OCI-LY3 (cell line): ENCODE measurements around the gene FLII.

Experiments used
- H2AFZ ChIP-seq: fragments of 200-600, 300-600 bp; shearing (Covaris generic); 2 replicates; pipeline ENCODE4 v1.6.0; 2014; ENCODE audit warnings: antibody characterized with exemption, low read depth, low read length
- H3K27ac ChIP-seq: fragments of 200-600, 300-600 bp; sonication (generic); 2 replicates; pipeline ENCODE4 v1.5.1; 2014; ENCODE audit warnings: mild to moderate bottlenecking, low read length, moderate library complexity, mixed read lengths
- H3K27me3 ChIP-seq: fragments of 200-600, 300-600 bp; sonication (generic); 2 replicates; pipeline ENCODE4 v1.6.1; 2014; ENCODE audit warnings: low read depth, low read length, mixed read lengths
- H3K36me3 ChIP-seq: fragments of 200-600, 300-600 bp; sonication (generic); replicated peaks from 2 replicates; pipeline ENCODE3; 2014; ENCODE audit warnings: low read depth, low read length, mixed read lengths
- H3K4me1 ChIP-seq: fragments of 300-600, 200-600 bp; sonication (generic); 2 replicates; pipeline ENCODE4 v1.6.1; 2014; ENCODE audit warnings: low read length, mixed read lengths
- H3K4me2 ChIP-seq: fragments of 200-600, 300-600 bp; sonication (generic); 2 replicates; pipeline ENCODE4 v1.6.1; 2014; ENCODE audit warnings: low read length, mixed read lengths
- H3K4me3 ChIP-seq: fragments of 300-600, 200-600 bp; sonication (generic); 2 replicates; pipeline ENCODE4 v1.5.1; 2014; ENCODE audit warnings: antibody characterized with exemption, mild to moderate bottlenecking, low read length, moderate library complexity
- H3K79me2 ChIP-seq: fragments of 300-600, 200-600 bp; shearing (Covaris generic); 2 replicates; pipeline ENCODE4 v1.6.1; 2014; ENCODE audit warnings: mild to moderate bottlenecking, low read length, mixed read lengths
- H3K9ac ChIP-seq: fragments of 300-600, 200-600 bp; shearing (Covaris generic); 2 replicates; pipeline ENCODE4 v1.6.0; 2014; ENCODE audit warnings: mild to moderate bottlenecking, low read length, moderate library complexity
- H3K9me3 ChIP-seq: fragments of 200-600, 300-600 bp; shearing (Covaris generic); 2 replicates; pipeline ENCODE4 v1.6.1; 2014; ENCODE audit warnings: low read length, mixed read lengths; ENCODE audit not compliant: insufficient read depth
- H4K20me1 ChIP-seq: fragments of 200-600, 300-600 bp; sonication (generic); 2 replicates; pipeline ENCODE4 v1.6.1; 2016; ENCODE audit warnings: low read length, mixed read lengths; ENCODE audit not compliant: insufficient read depth
- EZH2phosphoT487 ChIP-seq: fragments of 200-600 bp; shearing (Covaris generic); IDR thresholded peaks from 2 replicates; pipeline ENCODE4 v1.6.1; 2018; ENCODE audit warnings: antibody characterized with exemption, mixed run types, low read depth
- TF ChIP-seq, protein P1 (sequence below): fragments of 200-600, 300-600 bp; sonication (generic); IDR thresholded peaks from 2 replicates; pipeline ENCODE4 v1.5.1; 2014; ENCODE audit warnings: antibody characterized with exemption, low read length, low read depth

The FLII gene

DNA sequence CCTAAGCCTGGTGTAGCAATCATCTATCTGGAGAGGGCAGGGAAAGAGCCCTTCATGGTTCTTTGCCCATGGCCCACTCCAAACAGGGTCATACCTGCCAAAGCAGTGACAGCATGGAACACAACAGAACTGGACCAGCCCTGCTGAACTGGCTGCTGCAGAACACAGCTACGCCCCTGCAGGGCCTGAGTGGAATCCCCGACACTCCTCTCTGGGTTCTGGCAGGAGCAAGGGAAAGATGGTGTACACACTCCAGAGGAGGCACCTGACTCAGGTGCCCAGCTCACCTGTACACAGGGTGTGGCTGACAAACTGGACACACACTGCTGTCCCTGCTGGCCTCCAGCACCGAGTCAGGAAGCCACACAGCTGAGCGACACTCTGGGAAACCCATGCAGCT lies 21.7 kb upstream of the FLII start:
- Histone ChIP-seq H3K79me2 (no peaks in the 10 kb centered on the region), H3K4me1 (no peaks in the 10 kb centered on the region), H3K9ac (no peak overlapping the region), H3K27me3 (no peaks in the 10 kb centered on the region), H3K36me3 (no peaks in the 10 kb centered on the region), H4K20me1 (no peaks in the 10 kb centered on the region), H3K9me3 (no peaks in the 10 kb centered on the region), H3K27ac (no peak overlapping the region), H3K4me3 (no peak overlapping the region), H2AFZ (no peak overlapping the region), H3K4me2 (no peak overlapping the region)
- no peak for TF ChIP-seq EZH2phosphoT487
- TF ChIP-seq, protein P1, sequence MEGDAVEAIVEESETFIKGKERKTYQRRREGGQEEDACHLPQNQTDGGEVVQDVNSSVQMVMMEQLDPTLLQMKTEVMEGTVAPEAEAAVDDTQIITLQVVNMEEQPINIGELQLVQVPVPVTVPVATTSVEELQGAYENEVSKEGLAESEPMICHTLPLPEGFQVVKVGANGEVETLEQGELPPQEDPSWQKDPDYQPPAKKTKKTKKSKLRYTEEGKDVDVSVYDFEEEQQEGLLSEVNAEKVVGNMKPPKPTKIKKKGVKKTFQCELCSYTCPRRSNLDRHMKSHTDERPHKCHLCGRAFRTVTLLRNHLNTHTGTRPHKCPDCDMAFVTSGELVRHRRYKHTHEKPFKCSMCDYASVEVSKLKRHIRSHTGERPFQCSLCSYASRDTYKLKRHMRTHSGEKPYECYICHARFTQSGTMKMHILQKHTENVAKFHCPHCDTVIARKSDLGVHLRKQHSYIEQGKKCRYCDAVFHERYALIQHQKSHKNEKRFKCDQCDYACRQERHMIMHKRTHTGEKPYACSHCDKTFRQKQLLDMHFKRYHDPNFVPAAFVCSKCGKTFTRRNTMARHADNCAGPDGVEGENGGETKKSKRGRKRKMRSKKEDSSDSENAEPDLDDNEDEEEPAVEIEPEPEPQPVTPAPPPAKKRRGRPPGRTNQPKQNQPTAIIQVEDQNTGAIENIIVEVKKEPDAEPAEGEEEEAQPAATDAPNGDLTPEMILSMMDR: no peak

DNA sequence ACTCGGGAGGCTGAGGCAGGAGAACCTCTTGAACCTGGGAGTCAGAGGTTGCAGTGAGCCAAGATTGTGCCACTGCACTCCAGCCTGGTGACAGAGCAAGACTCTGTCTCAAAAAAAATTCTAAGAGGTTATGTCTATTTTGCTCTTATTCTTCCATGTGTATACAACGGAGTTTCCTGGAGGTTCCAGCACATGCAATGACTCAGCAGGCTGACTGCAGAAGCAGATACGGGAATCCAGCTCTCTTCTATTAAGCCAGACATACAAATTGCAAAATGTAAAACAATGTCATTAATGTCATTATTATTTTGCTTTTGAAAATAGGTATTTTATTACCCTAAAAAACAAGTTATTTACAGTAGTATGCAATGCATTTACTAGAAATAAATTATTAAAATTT lies 20.3 kb upstream of the FLII start:
- H3K9me3 ChIP-seq: no peaks in the 10 kb centered on the region
- no peak overlapping the region for H2AFZ ChIP-seq
- H3K4me1 ChIP-seq: no peaks in the 10 kb centered on the region
- H3K27me3 ChIP-seq: no peaks in the 10 kb centered on the region
- no peak overlapping the region for H3K9ac ChIP-seq
- H3K79me2 ChIP-seq: no peaks in the 10 kb centered on the region
- H3K4me2 ChIP-seq: no peak overlapping the region
- TF ChIP-seq EZH2phosphoT487: no peak
- TF ChIP-seq, protein P1: no peak
- H3K27ac ChIP-seq: no peak overlapping the region
- no peaks in the 10 kb centered on the region for H4K20me1 ChIP-seq
- H3K4me3 ChIP-seq: no peak overlapping the region
- no peaks in the 10 kb centered on the region for H3K36me3 ChIP-seq

DNA sequence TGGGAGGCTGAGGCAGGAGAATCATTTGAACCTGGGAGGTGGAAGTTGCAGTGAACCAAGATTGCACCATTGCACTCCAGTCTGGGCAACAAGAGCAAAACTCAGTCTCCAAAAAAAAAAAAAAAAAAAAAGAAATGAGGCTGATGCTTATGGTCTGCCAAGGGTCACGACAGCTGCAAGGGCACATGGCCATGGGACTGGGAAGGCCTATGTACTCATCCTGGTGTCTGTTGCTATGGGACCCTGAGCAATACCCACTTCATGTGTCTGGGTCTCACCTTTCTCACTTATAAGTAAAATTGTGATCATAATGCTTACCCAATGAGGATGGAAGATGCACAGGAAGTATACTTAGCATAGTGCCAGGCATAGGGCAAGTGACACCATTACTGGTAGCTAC lies 18.5 kb upstream of the FLII start:
- no peaks in the 10 kb centered on the region for H3K36me3 ChIP-seq
- no peak overlapping the region for H3K4me2 ChIP-seq
- no peaks in the 10 kb centered on the region for H4K20me1 ChIP-seq
- H3K27me3 ChIP-seq: no peaks in the 10 kb centered on the region
- no peak overlapping the region for H3K9ac ChIP-seq
- H3K9me3 ChIP-seq: no peaks in the 10 kb centered on the region
- no peaks in the 10 kb centered on the region for H3K4me1 ChIP-seq
- H3K27ac ChIP-seq: no peak overlapping the region
- H3K79me2 ChIP-seq: no peaks in the 10 kb centered on the region
- no peak overlapping the region for H2AFZ ChIP-seq
- TF ChIP-seq, protein P1: no peak
- H3K4me3 ChIP-seq: no peak overlapping the region

DNA sequence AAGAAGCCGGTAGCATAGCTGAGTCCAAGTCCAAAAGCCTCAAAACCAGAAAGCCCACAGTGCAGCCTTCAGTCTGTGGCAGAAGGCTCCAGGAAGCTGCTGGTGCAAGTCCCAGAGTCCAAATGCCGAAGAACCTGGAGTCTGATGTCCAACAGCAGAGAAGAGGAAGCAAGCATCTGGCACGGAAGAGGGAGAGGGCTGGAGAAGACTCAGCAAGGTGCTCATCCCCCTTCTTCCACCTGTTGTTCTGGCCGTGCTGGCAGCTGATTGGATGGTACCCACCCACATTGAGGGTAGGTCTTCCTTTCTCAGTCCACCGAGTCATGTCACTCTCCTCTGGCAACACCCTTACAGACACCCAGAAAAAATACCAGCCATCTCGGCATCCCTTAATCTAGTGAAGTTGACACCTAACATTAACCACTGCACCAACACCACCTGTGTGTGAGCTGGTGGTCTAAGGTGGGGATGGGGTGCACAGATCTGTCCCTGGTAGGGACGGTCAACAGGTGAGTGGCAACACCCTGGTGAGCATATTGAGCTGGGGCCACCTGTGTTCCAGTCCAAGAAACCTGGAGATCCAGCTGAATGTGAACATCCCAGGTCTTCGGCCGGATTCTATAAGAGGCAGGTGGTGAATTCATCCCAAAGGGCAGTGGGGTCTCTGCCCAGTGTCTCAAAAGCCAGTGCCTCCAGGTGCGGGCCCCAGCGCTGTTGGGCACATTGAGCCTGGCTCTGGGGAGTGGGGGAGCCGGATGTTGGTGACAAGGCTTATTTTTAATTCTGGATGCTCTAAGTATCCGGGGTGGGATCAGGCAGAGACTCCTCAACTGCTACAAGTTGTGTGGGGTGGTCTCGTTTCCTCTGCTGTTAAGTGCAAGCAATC lies 11.8 kb upstream of the FLII start:
- no peak overlapping the region for H2AFZ ChIP-seq
- no peaks in the 10 kb centered on the region for H3K79me2 ChIP-seq
- H3K9me3 ChIP-seq: no peaks in the 10 kb centered on the region
- no peaks in the 10 kb centered on the region for H4K20me1 ChIP-seq
- H3K27ac ChIP-seq: no peak overlapping the region
- TF ChIP-seq, protein P1: no peak
- TF ChIP-seq EZH2phosphoT487: no peak
- H3K4me3 ChIP-seq: no peak overlapping the region
- no peak overlapping the region for H3K9ac ChIP-seq
- no peaks in the 10 kb centered on the region for H3K36me3 ChIP-seq
- no peaks in the 10 kb centered on the region for H3K4me1 ChIP-seq
- no peak overlapping the region for H3K4me2 ChIP-seq
- no peaks in the 10 kb centered on the region for H3K27me3 ChIP-seq
